IMR-90 (cell line): ENCODE measurements around the gene BTBD10. TPM values are rescaled to one million over a fixed set of nuclear protein-coding genes. Genes with fewer than 3 reads are reported as not detected.

ENCODE experiments used
- ATAC-seq: fragments of 200-7000 bp; cut with Tn5 transposase; 2 replicates; pipeline ENCODE4 v1.9.1; 2020; ENCODE audit warnings: low read depth, mild to moderate bottlenecking, moderate library complexity
- BruUV-seq: library from RNA; stranded (reverse); fragments of 400-500 nt; replicated peaks from 2 replicates; lab custom pipeline; 2021; lab: Mats Ljungman, UMichigan
- CTCF ChIA-PET: fragments of 300-600 bp; formaldehyde crosslinking; extraction: SDS; loops from one replicate; lab custom pipeline; 2021; ENCODE audit warnings: antibody characterized with exemption; lab: Yijun Ruan, JAX
- POLR2A ChIA-PET: fragments of 300-600 bp; sonication (Branson Sonifier 250); formaldehyde crosslinking; loops from one replicate; lab custom pipeline; 2022; ENCODE audit warnings: antibody characterized with exemption; ENCODE audit not compliant: unreplicated experiment; lab: Charles Lee
- DNase-seq: peaks from one replicate; pipeline ENCODE4 v3.0.0; 2013
- H2AFZ ChIP-seq: replicated peaks from 2 replicates; pipeline ENCODE3; 2013; ENCODE audit warnings: low read length, mild to moderate bottlenecking; ENCODE audit not compliant: poor library complexity
- H2AK5ac ChIP-seq: 2 replicates; pipeline ENCODE4 v1.6.1; 2013; ENCODE audit warnings: low read depth, low read length, inconsistent platforms
- H2AK9ac ChIP-seq: replicated peaks from 2 replicates; pipeline ENCODE3; 2013; ENCODE audit warnings: mild to moderate bottlenecking, low read depth, low read length, moderate library complexity; ENCODE audit not compliant: poor library complexity
- H2BK120ac ChIP-seq: 2 replicates; pipeline ENCODE4 v1.6.1; 2013; ENCODE audit warnings: low read depth, low read length, inconsistent platforms
- H2BK15ac ChIP-seq: 3 replicates; pipeline ENCODE4 v1.6.1; 2013; ENCODE audit warnings: low read depth, low read length, inconsistent platforms
- H2BK20ac ChIP-seq: 2 replicates; pipeline ENCODE4 v1.6.1; 2013; ENCODE audit warnings: low read depth, mild to moderate bottlenecking, inconsistent platforms, low read length, moderate library complexity
- H2BK5ac ChIP-seq: 2 replicates; pipeline ENCODE4 v1.6.1; 2013; ENCODE audit warnings: mild to moderate bottlenecking, low read depth, low read length, inconsistent platforms; ENCODE audit not compliant: poor library complexity, severe bottlenecking
- H3K14ac ChIP-seq: replicated peaks from 2 replicates; pipeline ENCODE4 v1.6.1; 2013; ENCODE audit warnings: low read depth, low read length, inconsistent platforms
- H3K18ac ChIP-seq: 2 replicates; pipeline ENCODE4 v1.6.1; 2013; ENCODE audit warnings: low read depth, low read length, control low read depth
- H3K23ac ChIP-seq: 2 replicates; pipeline ENCODE4 v1.6.1; 2013; ENCODE audit warnings: low read depth, low read length, inconsistent platforms
- H3K27ac ChIP-seq: 2 replicates; pipeline ENCODE4 v1.5.1; 2013; ENCODE audit warnings: mild to moderate bottlenecking, control low read depth, low read length; ENCODE audit not compliant: insufficient read depth
- H3K27me3 ChIP-seq: 2 replicates; pipeline ENCODE4 v1.6.1; 2013; ENCODE audit warnings: low read length; ENCODE audit not compliant: control insufficient read depth, insufficient read depth
- H3K36me3 ChIP-seq: 2 replicates; pipeline ENCODE4 v1.6.1; 2013; ENCODE audit warnings: low read length, mixed read lengths; ENCODE audit not compliant: control insufficient read depth, insufficient read depth
- H3K4ac ChIP-seq: 2 replicates; pipeline ENCODE4 v1.6.1; 2013; ENCODE audit warnings: low read depth, low read length, inconsistent platforms
- H3K4me1 ChIP-seq: 2 replicates; pipeline ENCODE4 v1.6.1; 2013; ENCODE audit warnings: low read length, mixed read lengths; ENCODE audit not compliant: control insufficient read depth, insufficient read depth
- H3K4me2 ChIP-seq: 2 replicates; pipeline ENCODE4 v1.6.1; 2013; ENCODE audit warnings: low read depth, mild to moderate bottlenecking, control low read depth, low read length, moderate library complexity
- H3K4me3 ChIP-seq: 2 replicates; pipeline ENCODE4 v1.5.1; 2013; ENCODE audit warnings: low read depth, mild to moderate bottlenecking, control low read depth, low read length, moderate library complexity; ENCODE audit not compliant: insufficient read depth
- H3K56ac ChIP-seq: 2 replicates; pipeline ENCODE4 v1.6.1; 2013; ENCODE audit warnings: low read length, inconsistent platforms; ENCODE audit not compliant: insufficient read depth; ENCODE audit errors: extremely low read depth
- H3K79me1 ChIP-seq, 2 experiments: 2 replicates each; pipeline ENCODE4 v1.6.1; 2013; ENCODE audit warnings: low read length in 2 of 2, inconsistent platforms in 1 of 2, low read depth in 1 of 2
- H3K9ac ChIP-seq: 2 replicates; pipeline ENCODE4 v1.6.1; 2013; ENCODE audit warnings: low read depth, low read length, control low read depth
- H3K9me1 ChIP-seq: 2 replicates; pipeline ENCODE4 v1.6.1; 2013; ENCODE audit warnings: low read length, inconsistent platforms; ENCODE audit not compliant: insufficient read depth
- H3K9me3 ChIP-seq: 2 replicates; pipeline ENCODE4 v1.6.1; 2013; ENCODE audit warnings: low read length; ENCODE audit not compliant: control insufficient read depth, insufficient read depth
- H4K20me1 ChIP-seq: 2 replicates; pipeline ENCODE4 v1.6.1; 2013; ENCODE audit warnings: low read length, inconsistent platforms; ENCODE audit not compliant: insufficient read depth
- H4K5ac ChIP-seq: 2 replicates; pipeline ENCODE4 v1.6.1; 2013; ENCODE audit warnings: mild to moderate bottlenecking, low read depth, low read length, control low read depth
- H4K8ac ChIP-seq, 2 experiments: 2 replicates each; pipeline ENCODE4 v1.6.1; 2013; ENCODE audit warnings: low read depth in 2 of 2, low read length in 2 of 2, control low read depth in 1 of 2, inconsistent platforms in 1 of 2
- H4K91ac ChIP-seq: 2 replicates; pipeline ENCODE4 v1.6.1; 2013; ENCODE audit warnings: low read depth, low read length, inconsistent platforms; ENCODE audit not compliant: insufficient read depth
- FOS ChIP-seq: fragments of 150-350 bp; IDR thresholded peaks from 2 replicates; pipeline ENCODE4 v1.6.1; 2016; ENCODE audit warnings: low read depth, low read length
- MAZ ChIP-seq: IDR thresholded peaks from 2 replicates; pipeline ENCODE4 v1.6.1; 2012; ENCODE audit warnings: low read depth, mild to moderate bottlenecking, low read length, improper control_type of control experiment, moderate library complexity, borderline replicate concordance
- NFE2L2 ChIP-seq: fragments of 150-350 bp; IDR thresholded peaks from 2 replicates; pipeline ENCODE4 v1.6.1; 2016; ENCODE audit warnings: low read depth, mild to moderate bottlenecking, low read length
- RCOR1 ChIP-seq: IDR thresholded peaks from 2 replicates; pipeline ENCODE4 v1.6.1; 2012; ENCODE audit warnings: mild to moderate bottlenecking, low read length, improper control_type of control experiment; ENCODE audit not compliant: insufficient replicate concordance
- WGBS, 2 experiments: methylation state at CpG; one replicate each; pipeline versions ENCODE4 v1.1.5 to v1.1.7; 2013; ENCODE audit warnings: missing lambda C conversion rate in 2 of 2; ENCODE audit not compliant: insufficient read length in 1 of 2; ENCODE audit errors: extremely low coverage in 2 of 2; 5-methylcytosine and 5-hydroxymethylcytosine counted together
- dilution Hi-C: fragments of 300-500 bp; cut with HindIII; formaldehyde crosslinking; loops from one replicate; pipeline ENCODE4 v1.14.3; 2018; ENCODE audit warnings: low sequenced_read_pairs; ENCODE audit not compliant: unreplicated experiment
- in situ Hi-C: fragments of 300-500 bp; cut with MboI; formaldehyde crosslinking; loops from 3 replicates; pipeline ENCODE4 v1.14.3; 2019; ENCODE audit warnings: low sequenced_read_pairs, inconsistent platforms, mixed read lengths
- intact Hi-C: fragments of 100-400 bp; cut with micrococcal nuclease; formaldehyde crosslinking; loops from 2 replicates; pipeline ENCODE4 v1.10.0; 2022
- polyA plus RNA-seq, 3 experiments: library from polyadenylated mRNA; depleted of rRNA; stranded (reverse); fragments of >200 nt; gene quantifications; 2 replicates each; pipeline ENCODE4 v1.2.3, GENCODE V29; 2012; ENCODE audit warnings: low replicate concordance in 1 of 3
- total RNA-seq: library from RNA; depleted of rRNA; stranded (reverse); fragments of >200 nt; gene quantifications from 2 replicates; pipeline ENCODE4 v1.2.3, GENCODE V29; 2012
- TF ChIP-seq, protein P1 (sequence below): fragments of 150-350 bp; IDR thresholded peaks from 2 replicates; pipeline ENCODE4 v1.6.1; 2016; ENCODE audit warnings: low read depth, mild to moderate bottlenecking, low read length, moderate library complexity, borderline replicate concordance
- TF ChIP-seq, protein P2 (sequence below): conservative IDR thresholded peaks from 2 replicates; pipeline ENCODE4 v1.5.1; 2012; ENCODE audit warnings: mild to moderate bottlenecking, low read depth, low read length, improper control_type of control experiment

BTBD10 gene
- total and polyA plus RNA-seq, 2 of the 4 experiments (the other 2 are of a cell fraction) = 32.5 to 59.9 TPM

DNA sequence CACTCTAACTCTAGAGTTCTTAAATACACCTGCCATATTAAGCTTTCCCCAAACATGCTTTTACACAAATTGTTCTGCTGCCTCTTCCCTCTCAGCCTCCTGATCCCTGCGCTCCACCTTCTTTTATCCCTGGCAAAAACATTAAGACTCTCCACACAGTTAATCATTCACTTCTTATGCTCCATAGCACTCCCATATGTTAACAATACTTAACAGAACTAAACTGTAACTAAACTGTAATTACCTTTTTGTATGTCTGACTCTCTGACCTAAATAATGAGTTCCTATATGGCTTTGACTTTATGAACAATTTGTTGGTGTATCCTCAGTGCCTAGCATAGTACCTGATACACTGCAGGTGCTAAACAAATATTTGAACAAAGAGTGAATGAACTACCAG lies 71.8 kb downstream of the BTBD10 start:
- H2BK15ac ChIP-seq = no peak overlapping the region
- no peak overlapping the region for H2AK9ac ChIP-seq
- ChIA-PET POLR2A (no interaction called here), CTCF (no interaction called here)
- dilution Hi-C loops (no loop called here), in situ Hi-C loops (no loop called here), intact Hi-C loops (no loop called here)
- H4K8ac ChIP-seq = no peak overlapping the region
- peaks cover 0 to 6% of the 10 kb centered on the region in 2 experiments; a peak in 1 of 4 replicates for H3K79me1 ChIP-seq
- no TSS peak for BruUV-seq
- H3K9ac ChIP-seq = no peak overlapping the region
- H3K4ac ChIP-seq = no peak overlapping the region
- no peak overlapping the region for H3K4me2 ChIP-seq
- no peak overlapping the region for H4K91ac ChIP-seq
- H3K18ac ChIP-seq = no peak overlapping the region
- H3K4me1 ChIP-seq = no peaks in the 10 kb centered on the region
- H3K14ac ChIP-seq = no peak overlapping the region
- no peak overlapping the region for H2BK20ac ChIP-seq
- no peak overlapping the region for H2BK120ac ChIP-seq
- H2AK5ac ChIP-seq = no peak overlapping the region
- no peak for TF ChIP-seq MAZ
- no peak for TF ChIP-seq RCOR1
- no peak for TF ChIP-seq NFE2L2
- no peak for TF ChIP-seq FOS
- TF ChIP-seq, protein P1, sequence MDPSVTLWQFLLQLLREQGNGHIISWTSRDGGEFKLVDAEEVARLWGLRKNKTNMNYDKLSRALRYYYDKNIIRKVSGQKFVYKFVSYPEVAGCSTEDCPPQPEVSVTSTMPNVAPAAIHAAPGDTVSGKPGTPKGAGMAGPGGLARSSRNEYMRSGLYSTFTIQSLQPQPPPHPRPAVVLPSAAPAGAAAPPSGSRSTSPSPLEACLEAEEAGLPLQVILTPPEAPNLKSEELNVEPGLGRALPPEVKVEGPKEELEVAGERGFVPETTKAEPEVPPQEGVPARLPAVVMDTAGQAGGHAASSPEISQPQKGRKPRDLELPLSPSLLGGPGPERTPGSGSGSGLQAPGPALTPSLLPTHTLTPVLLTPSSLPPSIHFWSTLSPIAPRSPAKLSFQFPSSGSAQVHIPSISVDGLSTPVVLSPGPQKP = no peak
- TF ChIP-seq, protein P2, sequence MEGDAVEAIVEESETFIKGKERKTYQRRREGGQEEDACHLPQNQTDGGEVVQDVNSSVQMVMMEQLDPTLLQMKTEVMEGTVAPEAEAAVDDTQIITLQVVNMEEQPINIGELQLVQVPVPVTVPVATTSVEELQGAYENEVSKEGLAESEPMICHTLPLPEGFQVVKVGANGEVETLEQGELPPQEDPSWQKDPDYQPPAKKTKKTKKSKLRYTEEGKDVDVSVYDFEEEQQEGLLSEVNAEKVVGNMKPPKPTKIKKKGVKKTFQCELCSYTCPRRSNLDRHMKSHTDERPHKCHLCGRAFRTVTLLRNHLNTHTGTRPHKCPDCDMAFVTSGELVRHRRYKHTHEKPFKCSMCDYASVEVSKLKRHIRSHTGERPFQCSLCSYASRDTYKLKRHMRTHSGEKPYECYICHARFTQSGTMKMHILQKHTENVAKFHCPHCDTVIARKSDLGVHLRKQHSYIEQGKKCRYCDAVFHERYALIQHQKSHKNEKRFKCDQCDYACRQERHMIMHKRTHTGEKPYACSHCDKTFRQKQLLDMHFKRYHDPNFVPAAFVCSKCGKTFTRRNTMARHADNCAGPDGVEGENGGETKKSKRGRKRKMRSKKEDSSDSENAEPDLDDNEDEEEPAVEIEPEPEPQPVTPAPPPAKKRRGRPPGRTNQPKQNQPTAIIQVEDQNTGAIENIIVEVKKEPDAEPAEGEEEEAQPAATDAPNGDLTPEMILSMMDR = no peak
- no peak overlapping the region for H3K27ac ChIP-seq
- H3K9me1 ChIP-seq = no peaks in the 10 kb centered on the region
- no peak overlapping the region for H3K4me3 ChIP-seq
- WGBS, 2 experiments = 100% methylated on average over 1 of the region's 1 CpG; no CpG with 5 or more reads in 1 of the 2 experiments
- H3K27me3 ChIP-seq = no peaks in the 10 kb centered on the region
- no peak overlapping the region for H2AFZ ChIP-seq
- no peak overlapping the region for H4K5ac ChIP-seq
- H2BK5ac ChIP-seq = no peak overlapping the region
- H3K36me3 ChIP-seq = peaks cover 6% of the 10 kb centered on the region
- no peak overlapping the region for H3K56ac ChIP-seq
- ATAC-seq (no peak), DNase-seq (no peak)
- no peaks in the 10 kb centered on the region for H3K9me3 ChIP-seq
- no peak overlapping the region for H3K23ac ChIP-seq
- no peaks in the 10 kb centered on the region for H4K20me1 ChIP-seq
